Measurements from ENCODE around the gene XPC.

XPC gene

DNA sequence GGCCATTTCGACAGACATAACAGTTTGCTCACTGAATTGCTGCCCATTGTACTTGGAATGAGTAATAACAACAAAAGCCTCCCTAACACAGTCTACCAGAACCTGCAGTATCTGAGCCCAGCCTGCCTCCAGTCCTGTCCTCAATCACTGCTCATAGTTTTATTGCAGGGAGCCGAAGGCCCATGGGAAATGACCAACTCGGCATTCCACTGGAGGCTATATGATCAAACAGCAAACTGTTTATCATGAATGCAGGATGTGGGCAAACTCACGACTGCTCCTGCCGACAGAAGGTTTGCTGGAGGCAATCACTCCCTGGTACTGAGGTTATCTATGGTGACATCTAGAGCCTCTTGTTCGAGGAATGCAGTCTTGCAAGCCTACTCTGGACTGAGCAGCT is 46.5 kb upstream of the XPC start:
- TF ChIP-seq TEAD4 (IDR thresholded peaks at IDR 0.05) (no peak), TCF12 (IDR thresholded peaks at IDR 0.05; ENCODE audit: low read depth) (no peak), USF1 (IDR thresholded peaks at IDR 0.05) (no peak), CREB1 (IDR thresholded peaks at IDR 0.05; ENCODE audit: low read depth) (no peak)

DNA sequence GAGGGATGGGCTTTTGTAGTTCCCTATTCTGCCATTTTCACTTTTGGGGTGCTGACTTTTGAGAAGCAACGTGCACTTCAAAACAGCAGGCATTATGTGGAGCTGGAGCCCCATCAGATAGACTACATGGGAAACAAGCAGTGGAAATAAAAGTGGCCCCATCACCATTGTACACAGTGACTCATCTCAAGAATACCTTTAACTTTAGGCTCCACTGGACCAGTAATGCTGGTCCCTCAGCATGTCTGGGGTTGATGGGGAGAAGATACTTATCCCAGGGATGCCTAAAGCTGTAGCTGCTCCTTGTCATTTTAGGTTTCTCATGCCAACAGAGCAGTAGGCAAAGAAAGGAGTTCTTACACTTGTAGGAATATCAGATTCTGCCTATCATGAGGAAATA is 45.2 kb upstream of the XPC start:
- TF ChIP-seq USF1 (IDR thresholded peaks at IDR 0.05) = no peak
- TF ChIP-seq RAD21 (IDR thresholded peaks at IDR 0.05; ENCODE audit: low read depth) = no peak
- no peak for TF ChIP-seq YY1 (IDR thresholded peaks at IDR 0.05; ENCODE audit: low read depth)
- TF ChIP-seq EP300 (IDR thresholded peaks at IDR 0.05; ENCODE audit: borderline replicate concordance) = no peak
- TF ChIP-seq FOXM1 (IDR thresholded peaks at IDR 0.05; ENCODE audit: borderline replicate concordance, low read depth) = no peak
- TF ChIP-seq ZBTB7A (IDR thresholded peaks at IDR 0.05; ENCODE audit: low read depth) = no peak
- TF ChIP-seq, protein P1, sequence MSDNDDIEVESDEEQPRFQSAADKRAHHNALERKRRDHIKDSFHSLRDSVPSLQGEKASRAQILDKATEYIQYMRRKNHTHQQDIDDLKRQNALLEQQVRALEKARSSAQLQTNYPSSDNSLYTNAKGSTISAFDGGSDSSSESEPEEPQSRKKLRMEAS (IDR thresholded peaks at IDR 0.05) = no peak
- no peak for TF ChIP-seq TCF12 (IDR thresholded peaks at IDR 0.05; ENCODE audit: low read depth)

DNA sequence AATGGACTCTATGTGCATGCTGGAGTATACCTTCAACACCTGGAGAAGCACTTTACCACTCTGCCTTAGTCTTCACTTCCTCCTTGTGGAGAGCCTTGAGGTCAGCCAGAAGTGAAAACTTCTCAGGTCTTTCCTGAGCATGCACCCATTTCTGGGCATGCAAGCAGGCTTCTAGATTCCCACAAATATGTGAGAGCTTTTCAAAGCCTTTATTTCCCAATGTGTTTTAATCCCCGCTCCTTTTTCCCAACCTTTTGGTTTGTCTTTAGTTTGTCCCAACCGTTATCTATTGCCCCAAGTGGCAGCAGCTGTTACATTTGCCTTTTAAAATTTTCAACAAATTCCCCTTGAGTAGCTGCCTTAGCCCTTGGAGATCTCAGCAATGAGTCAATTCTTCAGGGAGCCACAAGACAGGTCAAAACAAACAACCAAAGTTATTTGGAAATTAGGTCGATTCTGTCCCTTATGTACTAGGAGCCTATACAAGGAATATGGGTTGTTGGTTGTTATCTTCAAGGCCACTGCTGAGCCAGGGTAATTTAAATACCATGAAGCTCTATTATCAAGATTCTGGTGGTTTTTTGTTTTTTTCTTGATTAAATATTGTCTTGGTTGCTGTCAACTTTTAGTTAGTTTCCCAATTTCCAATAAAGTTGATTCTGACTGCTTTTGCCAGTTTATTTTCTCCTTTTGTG is 44.6 kb upstream of the XPC start:
- no peak for TF ChIP-seq EP300 (IDR thresholded peaks at IDR 0.05; ENCODE audit: borderline replicate concordance)
- TF ChIP-seq REST (IDR thresholded peaks at IDR 0.05; ENCODE audit: low read depth) = no peak
- no peak for TF ChIP-seq RAD21 (IDR thresholded peaks at IDR 0.05; ENCODE audit: low read depth)
- TF ChIP-seq, protein P1 (IDR thresholded peaks at IDR 0.05) = no peak
- TF ChIP-seq USF1 (IDR thresholded peaks at IDR 0.05) = no peak
- TF ChIP-seq TCF12 (IDR thresholded peaks at IDR 0.05; ENCODE audit: low read depth) = no peak
- TF ChIP-seq EGR1 (IDR thresholded peaks at IDR 0.05) = no peak
- TF ChIP-seq YY1 (IDR thresholded peaks at IDR 0.05; ENCODE audit: low read depth) = no peak

- TF ChIP-seq USF1 (IDR thresholded peaks at IDR 0.05) (no peak), ZBTB7A (IDR thresholded peaks at IDR 0.05; ENCODE audit: low read depth) (no peak), REST (IDR thresholded peaks at IDR 0.05; ENCODE audit: low read depth) (no peak), TAF1 (IDR thresholded peaks at IDR 0.05; ENCODE audit: low read depth) (no peak), CEBPB (IDR thresholded peaks at IDR 0.05) (no peak), EGR1 (IDR thresholded peaks at IDR 0.05) (no peak), FOXM1 (IDR thresholded peaks at IDR 0.05; ENCODE audit: borderline replicate concordance, low read depth) (no peak), RAD21 (IDR thresholded peaks at IDR 0.05; ENCODE audit: low read depth) (no peak), NFIC (IDR thresholded peaks at IDR 0.05) (no peak), TEAD4 (IDR thresholded peaks at IDR 0.05) (no peak), CREB1 (IDR thresholded peaks at IDR 0.05; ENCODE audit: low read depth) (no peak)
- TF ChIP-seq, protein P1 (IDR thresholded peaks at IDR 0.05) = no peak
Measured at GRCh38 chr3:14222457-14222856, 44.1 kb upstream of the XPC start.

- TF ChIP-seq, protein P1 (IDR thresholded peaks at IDR 0.05) = no peak
- TF ChIP-seq RAD21 (IDR thresholded peaks at IDR 0.05; ENCODE audit: low read depth) = no peak
- TF ChIP-seq TAF1 (IDR thresholded peaks at IDR 0.05; ENCODE audit: low read depth) = no peak
- TF ChIP-seq EGR1 (IDR thresholded peaks at IDR 0.05) = no peak
- no peak for TF ChIP-seq FOXM1 (IDR thresholded peaks at IDR 0.05; ENCODE audit: borderline replicate concordance, low read depth)
- no peak for TF ChIP-seq CREB1 (IDR thresholded peaks at IDR 0.05; ENCODE audit: low read depth)
- no peak for TF ChIP-seq REST (IDR thresholded peaks at IDR 0.05; ENCODE audit: low read depth)
- no peak for TF ChIP-seq NFIC (IDR thresholded peaks at IDR 0.05)
- no peak for TF ChIP-seq ZBTB7A (IDR thresholded peaks at IDR 0.05; ENCODE audit: low read depth)
- no peak for TF ChIP-seq USF1 (IDR thresholded peaks at IDR 0.05)
- no peak for TF ChIP-seq EP300 (IDR thresholded peaks at IDR 0.05; ENCODE audit: borderline replicate concordance)
- TF ChIP-seq TEAD4 (IDR thresholded peaks at IDR 0.05) = no peak
- TF ChIP-seq YY1 (IDR thresholded peaks at IDR 0.05; ENCODE audit: low read depth) = no peak
- TF ChIP-seq TCF12 (IDR thresholded peaks at IDR 0.05; ENCODE audit: low read depth) = no peak
- no peak for TF ChIP-seq CEBPB (IDR thresholded peaks at IDR 0.05)
Measured at GRCh38 chr3:14221902-14222301, 43.5 kb upstream of the XPC start.

All from Ishikawa (cell line).